DMS153 treated with DMSO at 0.1 percent for 48 hours (cell line): ENCODE results near the gene AKNA.

ENCODE experiments used
- DNase-seq: peaks from one replicate; lab custom pipeline; 2025; ENCODE audit not compliant: unreplicated experiment; lab: John Stamatoyannopoulos, UW

Gene AKNA

GRCh38 chr9:114307899-114308267 is 79.9 kb downstream of the AKNA start:
- DNase-seq, result no peak

GRCh38 chr9:114304416-114305188 is 83.2 kb downstream of the AKNA start:
- DNase-seq, result no peak

- no peak for DNase-seq
Observed at GRCh38 chr9:114303977-114304376, 83.8 kb downstream of the AKNA start.

GRCh38 chr9:114303571-114303970 is 84.2 kb downstream of the AKNA start:
- DNase-seq, result no peak

- no peak for DNase-seq
Observed at GRCh38 chr9:114302727-114303126, 85.1 kb downstream of the AKNA start.

GRCh38 chr9:114301798-114302565 is 85.8 kb downstream of the AKNA start:
- DNase-seq, result no peak

GRCh38 chr9:114300846-114301797 is 86.7 kb downstream of the AKNA start:
- no peak for DNase-seq

- DNase-seq, result no peak
Observed at GRCh38 chr9:114300153-114300845, 87.5 kb downstream of the AKNA start.

- DNase-seq, result no peak
Observed at GRCh38 chr9:114299286-114300152, 88.3 kb downstream of the AKNA start.

GRCh38 chr9:114296338-114296737 is 91.4 kb downstream of the AKNA start:
- no peak for DNase-seq

GRCh38 chr9:114294664-114295063 is 93.1 kb downstream of the AKNA start:
- DNase-seq, result no peak

GRCh38 chr9:114291886-114292590 is 95.7 kb downstream of the AKNA start:
- DNase-seq, result no peak

- DNase-seq, result no peak
Observed at GRCh38 chr9:114291064-114291474, 96.7 kb downstream of the AKNA start.

GRCh38 chr9:114290561-114290986 is 97.2 kb downstream of the AKNA start:
- DNase-seq, result no peak

- no peak for DNase-seq
Observed at GRCh38 chr9:114289571-114290481, 98.0 kb downstream of the AKNA start.

GRCh38 chr9:114289106-114289505 is 98.7 kb downstream of the AKNA start:
- DNase-seq, result no peak

GRCh38 chr9:114288193-114289091 is 99.3 kb downstream of the AKNA start:
- DNase-seq, result no peak
